ENCODE measurements around the gene AGRP. TPM values are rescaled to one million over a fixed set of nuclear protein-coding genes. Genes with fewer than 3 reads are reported as not detected.

The AGRP gene
- total RNA-seq, 2 experiments from 2014 or later, result not detected

DNA sequence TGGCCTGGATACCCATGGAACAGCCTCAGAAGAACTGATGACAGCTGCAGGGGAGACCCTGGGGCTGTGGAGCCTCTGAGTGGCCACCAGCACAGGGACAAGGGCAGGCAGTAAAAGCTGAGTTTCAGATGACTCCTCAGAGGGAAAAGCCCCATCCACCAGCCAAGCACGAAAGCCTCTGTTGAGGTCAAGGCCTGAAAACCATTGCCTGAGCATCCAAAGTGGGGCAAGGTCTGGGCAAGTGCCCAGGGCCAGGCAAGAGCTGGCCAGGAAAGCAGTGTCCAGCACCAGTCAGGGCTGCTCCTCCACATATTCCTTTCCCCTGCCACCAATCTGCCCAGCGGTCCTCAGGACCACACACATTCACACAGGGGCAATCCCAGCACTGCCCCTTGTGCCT, 18.8 kb downstream of the AGRP start:
- TF ChIP-seq, protein P1, sequence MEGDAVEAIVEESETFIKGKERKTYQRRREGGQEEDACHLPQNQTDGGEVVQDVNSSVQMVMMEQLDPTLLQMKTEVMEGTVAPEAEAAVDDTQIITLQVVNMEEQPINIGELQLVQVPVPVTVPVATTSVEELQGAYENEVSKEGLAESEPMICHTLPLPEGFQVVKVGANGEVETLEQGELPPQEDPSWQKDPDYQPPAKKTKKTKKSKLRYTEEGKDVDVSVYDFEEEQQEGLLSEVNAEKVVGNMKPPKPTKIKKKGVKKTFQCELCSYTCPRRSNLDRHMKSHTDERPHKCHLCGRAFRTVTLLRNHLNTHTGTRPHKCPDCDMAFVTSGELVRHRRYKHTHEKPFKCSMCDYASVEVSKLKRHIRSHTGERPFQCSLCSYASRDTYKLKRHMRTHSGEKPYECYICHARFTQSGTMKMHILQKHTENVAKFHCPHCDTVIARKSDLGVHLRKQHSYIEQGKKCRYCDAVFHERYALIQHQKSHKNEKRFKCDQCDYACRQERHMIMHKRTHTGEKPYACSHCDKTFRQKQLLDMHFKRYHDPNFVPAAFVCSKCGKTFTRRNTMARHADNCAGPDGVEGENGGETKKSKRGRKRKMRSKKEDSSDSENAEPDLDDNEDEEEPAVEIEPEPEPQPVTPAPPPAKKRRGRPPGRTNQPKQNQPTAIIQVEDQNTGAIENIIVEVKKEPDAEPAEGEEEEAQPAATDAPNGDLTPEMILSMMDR (IDR thresholded peaks at IDR 0.05), result no peak
- no peak overlapping the region for H3K4me3 Mint-ChIP-seq
- intact Hi-C loops (cut with DNase I, micrococcal nuclease), result loop anchor here (2.0 to 10.0 kb wide), 2 partner anchors 36 to 200 kb away; no protein-coding TSS in a partner anchor
- Histone ChIP-seq H3K4me1 (ENCODE audit: insufficient read depth, low read length) (peaks cover 26% of the 10 kb centered on the region), H3K36me3 (ENCODE audit: insufficient read depth, low read length) (peaks cover 33% of the 10 kb centered on the region), H3K4me3 (ENCODE audit: low read length) (no peak overlapping the region), H3K27ac (ENCODE audit: low read depth in 1 of 2, low read length in 2 of 2) (no peak overlapping the region), H3K27me3 (ENCODE audit: control insufficient read depth in 1 of 2, insufficient read depth in 2 of 2, low read length in 2 of 2) (no peaks in the 10 kb centered on the region), H3K9me3 (ENCODE audit: control insufficient read depth in 1 of 2, insufficient read depth in 1 of 2, low read length in 2 of 2) (no peaks in the 10 kb centered on the region)
- no peaks in the 10 kb centered on the region for H3K27me3 Mint-ChIP-seq
- H3K9me3 Mint-ChIP-seq, result no peaks in the 10 kb centered on the region
- ATAC-seq (ENCODE audit: poor library complexity) (no peak), DNase-seq (no peak)
- H3K4me1 Mint-ChIP-seq (ENCODE audit: low read depth), result peaks cover 44% of the 10 kb centered on the region
- POLR2A ChIA-PET, result no interaction called here
- CTCF ChIA-PET, result interaction anchor here (1.5 kb wide), 1 partner anchor 37 kb away, joined by 3 read pairs; no protein-coding TSS in a partner anchor
- H3K36me3 Mint-ChIP-seq (ENCODE audit: low read depth), result peaks cover 4% of the 10 kb centered on the region
- no peak overlapping the region for H3K27ac Mint-ChIP-seq

DNA sequence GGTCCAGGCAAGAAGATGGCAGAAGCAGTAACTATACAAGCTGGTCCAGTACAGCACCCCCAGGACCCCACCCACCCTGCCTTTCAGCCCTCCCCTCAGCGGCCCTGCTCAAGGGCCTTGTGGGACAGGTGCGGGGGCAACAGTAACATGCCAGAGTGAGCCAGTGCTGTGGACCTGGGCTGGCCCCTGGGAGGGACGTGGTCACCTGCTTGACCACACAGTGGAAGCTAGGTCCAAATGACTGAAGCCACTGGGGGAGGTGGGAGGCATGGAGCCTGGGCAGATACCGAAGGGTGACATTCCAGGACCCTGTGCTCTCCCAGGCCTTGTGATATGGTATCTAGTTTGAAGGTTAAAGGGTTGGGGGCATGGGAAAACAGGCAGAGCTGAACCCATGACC, 19.7 kb downstream of the AGRP start:
- intact Hi-C loops (cut with DNase I, micrococcal nuclease), result loop anchor here (2.0 to 10.0 kb wide), 2 partner anchors 35 to 199 kb away; no protein-coding TSS in a partner anchor
- H3K4me3 Mint-ChIP-seq, result no peak overlapping the region
- Histone ChIP-seq H3K9me3 (ENCODE audit: control insufficient read depth in 1 of 2, insufficient read depth in 1 of 2, low read length in 2 of 2) (no peaks in the 10 kb centered on the region), H3K4me1 (ENCODE audit: insufficient read depth, low read length) (peaks cover 29% of the 10 kb centered on the region), H3K4me3 (ENCODE audit: low read length) (no peak overlapping the region), H3K27ac (ENCODE audit: low read depth in 1 of 2, low read length in 2 of 2) (no peak overlapping the region), H3K27me3 (ENCODE audit: control insufficient read depth in 1 of 2, insufficient read depth in 2 of 2, low read length in 2 of 2) (no peaks in the 10 kb centered on the region), H3K36me3 (ENCODE audit: insufficient read depth, low read length) (peaks cover 36% of the 10 kb centered on the region)
- H3K9me3 Mint-ChIP-seq, result no peaks in the 10 kb centered on the region
- peaks cover 46% of the 10 kb centered on the region for H3K4me1 Mint-ChIP-seq (ENCODE audit: low read depth)
- TF ChIP-seq, protein P1 (IDR thresholded peaks at IDR 0.05), result no peak
- ATAC-seq (ENCODE audit: poor library complexity) (no peak), DNase-seq (no peak)
- no peak overlapping the region for H3K27ac Mint-ChIP-seq
- POLR2A ChIA-PET, result no interaction called here
- CTCF ChIA-PET, result interaction anchor here (1.5 kb wide), 1 partner anchor 36 kb away, joined by 3 read pairs; no protein-coding TSS in a partner anchor
- H3K36me3 Mint-ChIP-seq (ENCODE audit: low read depth), result peaks cover 4% of the 10 kb centered on the region
- H3K27me3 Mint-ChIP-seq, result no peaks in the 10 kb centered on the region

DNA sequence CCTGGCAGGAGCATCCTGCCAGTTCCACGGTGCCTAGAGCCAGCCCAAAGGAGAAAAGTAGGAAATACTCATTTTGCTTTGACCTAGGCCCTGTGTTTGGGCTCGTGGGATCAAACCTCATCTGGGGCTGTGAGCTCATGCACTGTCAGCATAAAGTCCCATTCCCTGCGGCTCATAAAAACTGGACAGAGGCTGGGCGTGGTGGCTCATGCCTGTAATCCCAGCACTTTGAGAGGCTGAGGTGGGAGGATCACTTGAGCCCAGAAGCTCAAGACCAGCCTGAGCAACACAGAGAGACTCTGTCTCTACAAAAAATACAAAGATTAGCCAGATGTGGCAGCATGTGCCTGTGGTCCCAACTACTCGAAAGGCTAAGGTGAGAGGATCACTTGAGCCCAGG, 20.3 kb downstream of the AGRP start:
- Histone ChIP-seq H3K27me3 (ENCODE audit: control insufficient read depth in 1 of 2, insufficient read depth in 2 of 2, low read length in 2 of 2) (no peaks in the 10 kb centered on the region), H3K4me3 (ENCODE audit: low read length) (no peak overlapping the region), H3K36me3 (ENCODE audit: insufficient read depth, low read length) (peaks cover 39% of the 10 kb centered on the region), H3K27ac (ENCODE audit: low read depth in 1 of 2, low read length in 2 of 2) (no peak overlapping the region), H3K4me1 (ENCODE audit: insufficient read depth, low read length) (peaks cover 29% of the 10 kb centered on the region), H3K9me3 (ENCODE audit: control insufficient read depth in 1 of 2, insufficient read depth in 1 of 2, low read length in 2 of 2) (no peaks in the 10 kb centered on the region)
- ATAC-seq (ENCODE audit: poor library complexity) (no peak), DNase-seq (no peak)
- CTCF ChIA-PET, result interaction anchor here (1.5 kb wide), 1 partner anchor 35 kb away, joined by 3 read pairs; no protein-coding TSS in a partner anchor
- POLR2A ChIA-PET, result no interaction called here
- intact Hi-C loops (cut with DNase I, micrococcal nuclease), result loop anchor here in 1 of 2 experiments (10.0 kb wide), 1 partner anchor 198 kb away; no protein-coding TSS in a partner anchor
- peaks cover 4% of the 10 kb centered on the region for H3K36me3 Mint-ChIP-seq (ENCODE audit: low read depth)
- no peaks in the 10 kb centered on the region for H3K27me3 Mint-ChIP-seq
- H3K4me1 Mint-ChIP-seq (ENCODE audit: low read depth), result peaks cover 48% of the 10 kb centered on the region
- no peaks in the 10 kb centered on the region for H3K9me3 Mint-ChIP-seq
- H3K27ac Mint-ChIP-seq, result no peak overlapping the region
- TF ChIP-seq, protein P1 (IDR thresholded peaks at IDR 0.05), result no peak
- no peak overlapping the region for H3K4me3 Mint-ChIP-seq

Measured in CD4-positive, alpha-beta T cell (primary cell).